ENCODE results near the gene ULBP3. TPM values are rescaled to one million over a fixed set of nuclear protein-coding genes. Genes with fewer than 3 reads are reported as not detected.

The ULBP3 gene
- total and polyA plus RNA-seq, 2 donors (not counting 1 experiment from before 2014, with no cell fraction given) = 10.2 to 18.8 TPM

DNA sequence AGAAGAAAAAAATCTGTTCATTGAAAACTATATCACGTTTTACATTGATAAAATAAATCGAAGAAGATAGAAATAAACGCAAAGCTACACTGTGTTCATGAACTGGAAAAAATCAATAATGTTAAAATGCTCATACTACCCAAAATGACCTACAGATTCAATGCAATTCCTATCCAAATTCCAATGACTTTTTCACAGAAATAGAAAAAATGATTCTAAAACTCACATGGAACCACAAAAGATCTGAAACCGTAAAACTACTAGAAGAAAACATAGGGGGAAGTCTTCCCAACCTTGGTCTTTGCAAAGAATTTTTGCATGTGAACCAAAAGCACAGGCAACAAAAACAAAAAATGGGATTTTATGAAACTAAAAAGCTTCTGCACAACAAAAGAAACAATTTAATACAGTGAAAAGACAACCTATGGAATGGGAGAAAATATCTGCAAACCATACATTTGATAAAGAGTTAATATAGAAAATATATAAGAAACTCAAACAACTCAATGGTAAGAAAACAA is 33.9 kb upstream of the ULBP3 start:
- H3K4me2 ChIP-seq (ENCODE audit: extremely low read depth, insufficient read depth, low read length) = no peak overlapping the region
- H3K4me1 ChIP-seq (ENCODE audit: control insufficient read depth, extremely low read depth, insufficient read depth, low read length) = no peaks in the 10 kb centered on the region
- no peak overlapping the region for H3K4me3 ChIP-seq (replicated peaks in 1 of 4; ENCODE audit: control extremely low read depth in 1 of 4, insufficient read depth in 1 of 4, low read depth in 3 of 4, low read length in 4 of 4)
- H3K36me3 ChIP-seq (ENCODE audit: control insufficient read depth, insufficient read depth, low read length) = no peaks in the 10 kb centered on the region
- TF ChIP-seq, protein P1, sequence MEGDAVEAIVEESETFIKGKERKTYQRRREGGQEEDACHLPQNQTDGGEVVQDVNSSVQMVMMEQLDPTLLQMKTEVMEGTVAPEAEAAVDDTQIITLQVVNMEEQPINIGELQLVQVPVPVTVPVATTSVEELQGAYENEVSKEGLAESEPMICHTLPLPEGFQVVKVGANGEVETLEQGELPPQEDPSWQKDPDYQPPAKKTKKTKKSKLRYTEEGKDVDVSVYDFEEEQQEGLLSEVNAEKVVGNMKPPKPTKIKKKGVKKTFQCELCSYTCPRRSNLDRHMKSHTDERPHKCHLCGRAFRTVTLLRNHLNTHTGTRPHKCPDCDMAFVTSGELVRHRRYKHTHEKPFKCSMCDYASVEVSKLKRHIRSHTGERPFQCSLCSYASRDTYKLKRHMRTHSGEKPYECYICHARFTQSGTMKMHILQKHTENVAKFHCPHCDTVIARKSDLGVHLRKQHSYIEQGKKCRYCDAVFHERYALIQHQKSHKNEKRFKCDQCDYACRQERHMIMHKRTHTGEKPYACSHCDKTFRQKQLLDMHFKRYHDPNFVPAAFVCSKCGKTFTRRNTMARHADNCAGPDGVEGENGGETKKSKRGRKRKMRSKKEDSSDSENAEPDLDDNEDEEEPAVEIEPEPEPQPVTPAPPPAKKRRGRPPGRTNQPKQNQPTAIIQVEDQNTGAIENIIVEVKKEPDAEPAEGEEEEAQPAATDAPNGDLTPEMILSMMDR (conservative IDR thresholded peaks at IDR 0.05 in 1 of 2, IDR thresholded peaks at IDR 0.05 in 1 of 2; ENCODE audit: low read depth in 1 of 2, low read length in 2 of 2) = no peak
- TF ChIP-seq EZH2 (IDR thresholded peaks at IDR 0.05; ENCODE audit: low read length, missing control alignments) = no peak
- H3K27me3 ChIP-seq (ENCODE audit: control insufficient read depth, insufficient read depth, low read length) = no peaks in the 10 kb centered on the region
- H2AFZ ChIP-seq (ENCODE audit: low read length) = no peak overlapping the region
- no peaks in the 10 kb centered on the region for H3K9me3 ChIP-seq (ENCODE audit: control insufficient read depth, insufficient read depth, low read depth, low read length)
- no peak overlapping the region for H3K9ac ChIP-seq (ENCODE audit: insufficient read depth, low read length)
- no peak overlapping the region for H3K27ac ChIP-seq (ENCODE audit: insufficient read depth, low read length)
- no peak for DNase-seq (ENCODE audit: low read depth in 2 of 2)
- no peaks in the 10 kb centered on the region for H4K20me1 ChIP-seq (ENCODE audit: control insufficient read depth, extremely low read depth, insufficient read depth, low read length)
- no peaks in the 10 kb centered on the region for H3K79me2 ChIP-seq (ENCODE audit: control insufficient read depth, insufficient read depth, low read length)

DNA sequence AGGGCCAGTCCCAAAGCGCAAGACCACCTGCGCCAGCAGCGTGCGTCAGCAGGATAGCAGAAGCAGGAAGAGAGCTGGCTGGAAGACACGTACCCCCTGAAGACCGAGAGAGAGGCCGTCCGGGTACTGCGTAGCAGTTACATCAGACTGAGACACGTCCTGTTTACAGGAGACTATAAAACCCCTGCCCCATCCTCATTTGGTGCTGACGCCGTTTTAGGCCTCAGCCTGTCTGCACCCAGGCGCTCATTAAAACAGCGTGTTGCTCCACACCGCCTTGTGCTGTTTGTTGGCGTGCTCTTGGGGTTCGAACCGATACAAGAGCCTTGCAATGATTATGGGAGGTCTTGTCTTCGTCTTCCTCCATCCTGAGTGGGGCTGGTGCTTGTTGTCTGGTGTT is 31.8 kb upstream of the ULBP3 start:
- H3K4me1 ChIP-seq (ENCODE audit: control insufficient read depth, extremely low read depth, insufficient read depth, low read length) = no peaks in the 10 kb centered on the region
- H2AFZ ChIP-seq (ENCODE audit: low read length) = no peak overlapping the region
- H3K9ac ChIP-seq (ENCODE audit: insufficient read depth, low read length) = no peak overlapping the region
- H3K27me3 ChIP-seq (ENCODE audit: control insufficient read depth, insufficient read depth, low read length) = no peaks in the 10 kb centered on the region
- no peaks in the 10 kb centered on the region for H3K36me3 ChIP-seq (ENCODE audit: control insufficient read depth, insufficient read depth, low read length)
- TF ChIP-seq EZH2 (IDR thresholded peaks at IDR 0.05; ENCODE audit: low read length, missing control alignments) = no peak
- TF ChIP-seq, protein P1 (conservative IDR thresholded peaks at IDR 0.05 in 1 of 2, IDR thresholded peaks at IDR 0.05 in 1 of 2; ENCODE audit: low read depth in 1 of 2, low read length in 2 of 2) = no peak
- no peaks in the 10 kb centered on the region for H3K79me2 ChIP-seq (ENCODE audit: control insufficient read depth, insufficient read depth, low read length)
- no peak for DNase-seq (ENCODE audit: low read depth in 2 of 2)
- H3K4me2 ChIP-seq (ENCODE audit: extremely low read depth, insufficient read depth, low read length) = no peak overlapping the region
- no peaks in the 10 kb centered on the region for H4K20me1 ChIP-seq (ENCODE audit: control insufficient read depth, extremely low read depth, insufficient read depth, low read length)
- no peak overlapping the region for H3K4me3 ChIP-seq (replicated peaks in 1 of 4; ENCODE audit: control extremely low read depth in 1 of 4, insufficient read depth in 1 of 4, low read depth in 3 of 4, low read length in 4 of 4)
- no peaks in the 10 kb centered on the region for H3K9me3 ChIP-seq (ENCODE audit: control insufficient read depth, insufficient read depth, low read depth, low read length)
- H3K27ac ChIP-seq (ENCODE audit: insufficient read depth, low read length) = no peak overlapping the region

DNA sequence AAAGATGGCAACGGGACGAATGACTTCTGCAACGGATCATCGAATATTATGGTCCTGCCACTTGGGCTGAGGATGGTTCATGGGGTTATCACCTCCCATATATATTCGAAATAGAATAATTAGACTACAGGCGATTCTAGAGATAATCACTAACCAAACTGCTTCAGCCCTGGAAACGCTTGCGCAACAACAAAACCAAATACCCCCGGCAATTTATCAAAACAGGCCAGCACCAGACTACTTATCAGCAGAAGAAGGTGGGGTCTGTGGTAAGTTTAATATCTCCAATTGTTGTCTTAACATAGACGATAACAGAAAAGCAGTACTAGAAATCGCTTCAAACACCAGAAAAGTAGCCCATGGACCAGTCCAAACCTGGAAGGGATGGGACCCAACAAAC is 31.0 kb upstream of the ULBP3 start:
- TF ChIP-seq EZH2 (IDR thresholded peaks at IDR 0.05; ENCODE audit: low read length, missing control alignments) = no peak
- TF ChIP-seq, protein P1 (conservative IDR thresholded peaks at IDR 0.05 in 1 of 2, IDR thresholded peaks at IDR 0.05 in 1 of 2; ENCODE audit: low read depth in 1 of 2, low read length in 2 of 2) = no peak
- no peak overlapping the region for H2AFZ ChIP-seq (ENCODE audit: low read length)
- H3K4me3 ChIP-seq (replicated peaks in 1 of 4; ENCODE audit: control extremely low read depth in 1 of 4, insufficient read depth in 1 of 4, low read depth in 3 of 4, low read length in 4 of 4) = no peak overlapping the region
- DNase-seq (ENCODE audit: low read depth in 2 of 2) = no peak
- no peak overlapping the region for H3K27ac ChIP-seq (ENCODE audit: insufficient read depth, low read length)
- H3K9me3 ChIP-seq (ENCODE audit: control insufficient read depth, insufficient read depth, low read depth, low read length) = no peaks in the 10 kb centered on the region
- no peaks in the 10 kb centered on the region for H3K27me3 ChIP-seq (ENCODE audit: control insufficient read depth, insufficient read depth, low read length)
- no peak overlapping the region for H3K9ac ChIP-seq (ENCODE audit: insufficient read depth, low read length)
- H3K79me2 ChIP-seq (ENCODE audit: control insufficient read depth, insufficient read depth, low read length) = no peaks in the 10 kb centered on the region
- no peaks in the 10 kb centered on the region for H3K4me1 ChIP-seq (ENCODE audit: control insufficient read depth, extremely low read depth, insufficient read depth, low read length)
- H3K36me3 ChIP-seq (ENCODE audit: control insufficient read depth, insufficient read depth, low read length) = no peaks in the 10 kb centered on the region
- no peak overlapping the region for H3K4me2 ChIP-seq (ENCODE audit: extremely low read depth, insufficient read depth, low read length)
- H4K20me1 ChIP-seq (ENCODE audit: control insufficient read depth, extremely low read depth, insufficient read depth, low read length) = no peaks in the 10 kb centered on the region
